Measurements from ENCODE around the gene RNASE8.
"Not testable (repeated sequence)": the region's sequence is repeated elsewhere in the genome, so short reads cannot be mapped to it uniquely, and the experiment has no call there.

Gene RNASE8, protein sequence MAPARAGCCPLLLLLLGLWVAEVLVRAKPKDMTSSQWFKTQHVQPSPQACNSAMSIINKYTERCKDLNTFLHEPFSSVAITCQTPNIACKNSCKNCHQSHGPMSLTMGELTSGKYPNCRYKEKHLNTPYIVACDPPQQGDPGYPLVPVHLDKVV

DNA sequence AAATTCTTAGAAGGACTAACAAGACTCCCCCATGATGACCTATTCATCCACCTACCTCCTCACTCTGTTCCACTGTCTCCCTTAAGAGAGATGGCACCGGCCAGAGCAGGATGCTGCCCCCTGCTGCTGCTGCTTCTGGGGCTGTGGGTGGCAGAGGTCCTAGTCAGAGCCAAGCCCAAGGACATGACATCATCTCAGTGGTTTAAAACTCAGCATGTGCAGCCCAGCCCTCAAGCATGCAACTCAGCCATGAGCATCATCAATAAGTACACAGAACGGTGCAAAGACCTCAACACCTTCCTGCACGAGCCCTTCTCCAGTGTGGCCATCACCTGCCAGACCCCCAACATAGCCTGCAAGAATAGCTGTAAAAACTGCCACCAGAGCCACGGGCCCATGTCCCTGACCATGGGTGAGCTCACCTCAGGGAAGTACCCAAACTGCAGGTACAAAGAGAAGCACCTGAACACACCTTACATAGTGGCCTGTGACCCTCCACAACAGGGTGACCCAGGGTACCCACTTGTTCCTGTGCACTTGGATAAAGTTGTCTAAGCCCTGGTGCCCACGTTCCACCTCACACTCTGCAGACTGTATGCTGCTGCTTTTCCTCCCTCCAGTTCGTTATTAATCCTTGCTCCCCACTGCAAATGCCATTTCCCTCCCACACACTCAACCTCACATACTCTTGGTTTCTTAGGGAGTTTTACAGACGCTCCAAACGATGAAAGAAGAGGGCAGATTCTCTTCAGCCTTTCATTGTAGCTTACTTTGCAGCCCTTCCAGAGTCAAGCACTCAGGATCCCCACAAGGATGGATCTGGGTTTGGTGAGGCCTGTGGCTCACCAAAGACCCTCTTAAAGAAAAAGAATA, at the start of gene RNASE8:
Gene RNASE8 (plus strand): TSS at position 20 of the 873 bp plus-strand sequence. CDS start 71 bp downstream, at position 91.
- DNase-seq: peak; percentile 33 to 77 (median 50)

DNA sequence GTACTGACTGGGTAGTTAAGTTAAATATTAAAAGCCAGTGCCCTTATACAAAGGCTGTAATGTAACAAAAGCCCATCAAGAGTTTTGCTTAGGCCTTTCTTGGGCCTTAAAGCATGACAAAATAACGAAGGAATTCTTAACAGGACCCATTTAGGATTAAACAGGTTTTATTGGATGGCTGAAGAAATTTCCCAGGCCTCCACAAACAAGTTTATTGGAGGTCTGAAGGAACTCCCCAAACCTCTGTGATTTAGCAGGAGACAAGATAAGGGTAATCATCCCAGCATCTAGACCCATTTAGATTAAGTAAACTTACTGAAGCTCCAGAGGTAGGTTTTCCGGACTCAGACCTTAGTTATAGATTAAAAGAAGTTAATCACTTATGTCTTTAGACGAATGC, 47.9 kb upstream of the RNASE8 start:
- DNase-seq: not testable (repeated sequence)

DNA sequence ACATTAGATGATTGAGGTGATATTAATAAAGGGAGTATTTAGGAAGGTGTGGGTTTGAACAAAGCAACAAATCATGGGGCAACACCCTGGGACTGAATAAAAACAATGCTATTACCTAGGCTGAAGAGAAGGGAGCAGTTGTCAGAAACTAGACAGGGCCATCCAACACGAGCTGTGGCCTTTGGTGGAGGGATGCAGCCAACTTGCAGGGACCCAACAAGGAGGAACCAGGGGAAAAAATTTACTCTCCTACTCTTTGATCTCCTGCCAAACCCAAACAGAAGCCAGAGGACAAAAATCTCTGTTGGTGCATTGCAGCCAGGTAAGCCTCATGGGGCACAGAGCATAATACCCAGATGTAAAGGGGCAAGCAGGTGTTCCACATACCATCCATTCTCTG, 46.5 kb upstream of the RNASE8 start:
- DNase-seq: no peak

DNA sequence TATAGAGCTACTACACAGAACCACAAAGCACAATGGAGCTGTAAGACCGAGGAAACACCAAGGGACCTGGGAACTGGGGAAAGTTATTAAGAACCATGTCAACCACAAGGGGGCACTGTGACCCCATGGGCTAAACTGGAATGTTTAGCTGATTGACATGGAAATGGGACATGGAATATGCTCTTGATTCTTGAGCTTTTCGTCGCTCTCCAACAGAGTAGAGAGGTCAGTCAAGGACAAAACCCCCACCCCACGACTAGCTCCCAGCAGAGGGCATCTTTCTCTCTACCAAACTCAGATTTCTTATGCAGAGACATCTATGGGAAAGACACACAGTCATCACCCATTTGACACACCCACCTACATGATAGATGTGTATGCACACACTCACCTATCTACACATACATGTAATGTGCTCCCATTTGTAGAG, 42.8 kb upstream of the RNASE8 start:
- DNase-seq: peak; percentile 88 to 94 (median 94)

- peak; percentile 40 to 50 (median 45) for DNase-seq
Observed at GRCh38 chr14:21015312-21015711, 42.3 kb upstream of the RNASE8 start.

DNA sequence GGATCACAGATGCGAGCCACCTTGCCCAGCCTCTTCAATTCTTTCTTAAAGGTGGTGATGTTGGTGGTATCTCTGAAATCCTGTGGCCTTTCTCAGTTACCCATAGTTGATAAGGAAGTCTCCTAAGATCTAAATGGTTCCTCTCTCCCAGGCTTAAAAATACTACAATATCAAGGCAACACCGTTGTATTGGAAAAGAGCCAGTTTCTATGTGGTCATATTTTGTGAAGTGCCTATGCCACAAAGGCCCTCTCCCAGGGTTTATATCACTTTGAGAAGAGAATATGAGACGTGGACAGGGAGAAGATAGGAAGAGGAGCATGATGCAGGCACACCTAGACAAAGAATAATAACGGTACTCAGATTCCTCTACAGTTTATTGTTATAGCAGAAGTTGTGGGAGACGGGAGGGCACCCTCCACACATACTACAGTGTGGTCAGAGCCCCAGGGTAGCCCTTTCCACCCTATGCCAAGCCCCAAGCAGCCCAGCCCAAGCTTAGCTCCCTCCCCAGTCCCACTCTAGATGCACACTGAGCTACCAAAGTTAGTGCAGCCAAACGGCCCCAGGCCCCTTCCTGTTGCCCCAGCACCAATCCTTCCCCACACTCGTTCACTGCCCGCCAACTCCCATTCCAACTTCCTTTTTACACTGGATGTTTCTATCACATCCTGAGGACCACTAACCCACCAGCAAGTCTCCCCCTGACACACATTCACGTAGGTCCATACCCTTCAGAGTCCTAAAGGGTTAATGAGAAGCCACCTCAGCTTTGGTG, 41.0 kb upstream of the RNASE8 start:
- DNase-seq: no peak

- DNase-seq: peak in 1 of 3 donors; percentile 15
Observed at GRCh38 chr14:21017528-21018245, 39.9 kb upstream of the RNASE8 start.

- no peak for DNase-seq
Observed at GRCh38 chr14:21018286-21018685, 39.3 kb upstream of the RNASE8 start.

DNA sequence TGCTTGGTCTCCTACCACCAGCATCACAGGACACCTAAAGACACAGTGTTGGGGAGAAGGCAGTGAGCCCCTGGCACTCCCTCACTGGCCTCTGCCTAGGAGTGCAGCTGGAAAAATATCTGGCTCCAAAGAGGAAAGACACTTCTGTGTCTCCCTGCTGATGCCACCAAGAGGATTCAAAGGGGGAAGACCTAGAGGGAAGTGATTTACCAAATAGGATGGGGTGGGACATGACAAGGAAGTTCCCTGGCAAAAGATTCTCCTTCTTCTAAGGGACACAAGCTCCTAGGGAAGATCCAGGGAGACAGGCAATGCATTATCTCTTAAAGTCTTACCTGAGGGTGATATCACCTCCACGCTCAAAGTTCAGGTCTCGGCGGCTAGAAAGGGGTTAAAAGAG, 38.8 kb upstream of the RNASE8 start:
- DNase-seq: peak; percentile 39 to 54 (median 49)

GRCh38 chr14:21019366-21019765, 38.3 kb upstream of the RNASE8 start:
- DNase-seq: peak; percentile 64 to 68 (median 65)

DNA sequence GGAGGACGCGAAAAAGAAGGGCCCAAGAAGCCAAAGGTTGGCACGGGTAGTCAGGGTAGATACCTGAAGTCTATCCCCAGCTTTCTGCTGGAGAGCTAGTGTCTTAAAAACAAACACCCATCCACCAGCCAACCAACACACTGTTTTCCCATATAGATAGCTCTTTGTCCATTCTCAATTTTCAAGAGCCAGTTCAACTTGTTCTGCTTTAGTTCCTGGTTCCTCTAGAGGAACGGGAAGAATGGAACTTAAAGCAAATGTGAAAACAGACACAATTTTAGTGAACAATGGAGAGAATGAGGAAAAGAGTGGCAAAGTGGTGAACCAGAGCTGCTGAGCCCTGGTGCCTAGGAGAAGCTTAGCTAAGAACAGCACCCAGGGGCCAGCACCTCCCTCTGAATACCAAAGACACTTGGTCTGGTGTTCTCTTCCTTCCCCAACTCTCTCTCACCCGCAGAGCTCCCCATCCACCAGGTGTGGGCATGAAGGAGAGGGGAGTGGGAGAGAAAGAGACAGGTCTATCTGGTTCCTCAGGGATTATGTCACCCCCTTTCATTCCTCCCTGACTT, 36.6 kb upstream of the RNASE8 start:
- no peak for DNase-seq

DNA sequence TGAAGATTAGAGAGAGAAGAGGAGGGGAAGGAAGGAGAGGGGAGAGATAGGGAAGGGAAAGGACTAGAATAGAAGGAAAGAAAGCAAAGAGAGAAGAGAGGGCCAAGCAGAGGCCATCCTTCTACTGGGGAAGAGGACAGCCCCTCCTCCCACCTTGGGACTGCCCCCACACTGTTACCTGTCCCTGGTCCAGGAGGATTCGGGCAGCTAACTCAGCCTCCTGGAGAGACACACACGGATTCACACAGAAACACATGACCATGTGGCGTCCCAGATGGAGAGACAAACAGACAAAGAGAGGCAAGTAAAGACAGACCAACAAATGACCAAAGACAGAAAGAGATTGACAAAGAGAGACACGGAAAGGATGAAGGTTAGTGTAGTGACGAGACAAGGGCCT, 34.9 kb upstream of the RNASE8 start:
- DNase-seq: no peak

GRCh38 chr14:21023174-21023573, 34.4 kb upstream of the RNASE8 start:
- peak; percentile 53 to 61 (median 59) for DNase-seq

DNA sequence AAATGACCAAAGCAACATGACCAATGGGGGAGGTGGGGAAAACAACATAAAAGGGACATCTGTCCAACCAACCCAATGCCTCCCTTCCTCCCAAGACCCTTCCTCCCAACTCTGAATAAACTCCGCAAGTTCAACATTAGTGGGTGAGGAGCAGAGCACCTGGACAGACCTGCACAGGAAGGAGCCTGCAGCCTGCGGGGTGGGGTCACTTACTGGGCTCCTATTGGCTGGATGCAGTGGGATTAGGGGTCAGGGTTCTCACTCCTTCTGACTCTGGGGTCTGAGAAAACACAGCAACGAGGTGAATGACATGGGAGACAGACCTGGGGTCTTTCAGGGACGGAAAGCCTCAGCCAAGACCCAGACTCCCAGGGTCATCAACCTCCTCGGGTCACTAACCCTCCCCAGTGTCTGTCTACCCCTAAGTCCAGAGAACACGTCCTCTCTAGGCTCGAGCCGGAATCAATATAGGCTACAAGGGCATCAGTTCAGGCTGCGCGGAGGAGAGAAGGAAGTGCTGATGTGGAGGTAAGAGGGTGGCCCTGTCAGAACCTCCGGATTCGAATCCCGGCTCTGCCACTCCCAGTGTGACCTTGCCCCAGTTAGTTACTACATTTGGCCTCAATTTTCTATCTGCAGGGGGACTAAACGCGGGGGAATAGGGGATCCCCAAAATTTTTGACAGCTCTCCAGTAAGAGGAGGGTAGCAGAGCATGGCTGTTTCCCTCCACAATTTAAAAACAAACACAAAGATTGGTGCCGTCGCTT, 33.6 kb upstream of the RNASE8 start:
- DNase-seq: no peak

DNA sequence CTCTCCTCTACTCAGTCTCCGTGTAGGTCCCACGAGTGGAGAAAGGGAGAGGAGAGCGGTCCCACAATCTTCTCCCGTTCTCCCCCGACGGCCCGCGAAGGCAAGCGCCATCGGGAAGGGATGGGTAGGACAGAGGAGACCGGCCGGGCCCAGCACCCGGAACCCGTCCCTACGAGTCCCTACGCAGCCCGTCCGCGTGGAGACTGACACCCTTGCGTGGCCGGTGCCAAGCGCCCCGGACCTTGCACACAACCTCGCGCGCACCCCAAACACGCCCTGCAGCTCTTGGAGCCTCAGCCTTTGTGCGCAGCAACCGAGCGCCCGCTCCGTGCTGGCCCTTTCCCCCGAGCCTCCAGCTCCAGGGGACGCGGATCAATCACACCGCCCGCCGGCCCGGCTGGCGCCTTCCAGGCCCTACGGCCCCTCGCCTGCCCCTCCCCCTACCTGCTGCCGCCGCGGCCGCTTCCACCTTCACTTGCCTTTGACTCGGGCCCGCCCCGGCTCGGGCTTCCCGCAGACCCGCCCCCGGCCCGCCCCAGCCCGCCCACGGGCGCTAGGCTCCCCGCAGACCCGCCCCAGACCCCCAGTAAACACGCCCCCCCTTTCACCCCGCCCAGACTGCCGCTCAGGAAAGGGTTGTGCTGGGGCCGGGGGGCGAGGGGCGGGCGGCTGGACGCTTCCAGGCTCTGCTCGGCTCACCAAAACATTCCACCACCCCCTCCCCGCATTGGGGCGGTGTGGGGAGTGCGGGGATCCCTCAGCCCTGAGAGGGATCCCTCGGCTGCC, 32.8 kb upstream of the RNASE8 start, which contains the start of gene NDRG2:
Gene NDRG2 (minus strand): TSS at position 477 of the 786 bp plus-strand sequence. CDS start 1,746 bp downstream, outside the sequence.
- DNase-seq: peak in 1 of 3 donors; percentile 50

DNA sequence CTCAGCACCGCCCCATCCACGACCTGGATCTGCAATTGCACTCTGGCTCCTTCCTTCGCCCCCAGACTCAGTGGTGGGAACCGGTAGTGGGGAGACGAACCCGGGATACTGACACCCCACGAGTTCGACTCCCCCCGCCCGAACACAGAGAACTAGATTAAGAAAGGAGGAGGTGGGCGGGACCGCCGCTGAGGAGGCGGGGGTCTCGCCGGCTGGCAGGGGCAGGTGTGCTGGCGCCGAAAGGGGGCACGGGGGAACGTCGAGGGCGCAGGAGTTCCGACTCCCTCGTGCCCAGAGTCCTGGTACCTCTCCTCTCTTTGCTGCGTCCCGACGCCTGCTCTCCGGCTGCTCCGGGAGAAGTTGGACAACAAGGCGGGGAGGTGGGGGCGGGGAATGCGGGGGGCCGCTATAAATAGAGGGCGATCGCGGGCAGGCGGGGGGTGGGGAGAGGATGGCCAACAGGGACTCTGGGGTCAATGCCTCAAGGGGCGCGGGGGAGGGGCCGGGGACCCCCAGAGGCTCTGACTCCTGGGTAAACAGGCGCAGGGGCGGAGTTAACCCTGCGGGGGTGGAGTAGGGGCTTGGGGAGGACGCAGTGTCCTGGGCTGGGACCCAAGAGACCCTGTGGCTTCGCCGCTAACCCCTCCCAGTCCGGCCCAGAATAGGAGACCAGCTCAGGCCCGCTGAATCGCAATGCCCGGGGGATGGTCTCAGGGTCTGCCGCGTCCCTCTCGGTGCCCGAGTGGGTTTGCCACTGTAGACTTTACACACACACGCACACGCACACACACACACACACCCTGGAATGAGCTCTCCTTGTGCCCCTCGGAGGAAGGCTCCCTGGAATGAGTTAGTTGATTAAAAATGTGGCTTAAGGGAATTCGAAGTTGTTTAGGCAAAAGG, 32.0 kb upstream of the RNASE8 start:
- DNase-seq: no peak

DNA sequence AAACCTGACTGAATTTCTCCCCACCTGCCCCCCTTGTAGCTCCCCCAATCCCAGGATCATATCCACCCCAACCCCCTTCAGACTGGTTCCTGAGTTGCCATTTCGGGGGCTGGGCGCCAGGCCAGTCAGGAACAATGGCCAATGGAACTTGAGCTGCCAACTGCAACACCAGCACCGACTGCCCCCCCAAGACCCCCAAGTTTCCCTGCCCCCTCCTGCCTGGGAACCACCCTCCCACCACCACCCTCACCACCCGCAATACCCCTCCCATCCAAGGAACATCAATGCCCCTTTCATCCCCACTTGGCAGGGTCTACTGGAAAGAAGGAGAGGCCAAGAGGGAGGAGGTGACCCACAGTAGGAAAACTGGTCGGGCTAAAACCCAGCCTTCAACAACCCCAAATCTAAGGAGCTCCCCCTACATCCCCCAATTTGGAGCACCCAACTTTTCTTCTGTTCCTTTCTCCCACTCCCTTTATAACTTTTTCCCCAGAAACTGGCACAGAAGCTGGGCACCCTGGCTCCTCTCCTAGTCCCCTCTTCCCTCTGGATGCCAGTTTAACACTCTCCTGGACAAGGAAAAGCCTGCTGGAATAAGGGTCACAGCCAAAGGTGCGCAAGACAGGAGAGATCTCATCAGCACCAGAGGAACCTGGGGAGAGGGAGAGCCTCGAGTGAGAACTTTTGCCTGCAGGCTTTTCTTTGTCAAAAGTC, 31.2 kb upstream of the RNASE8 start:
- DNase-seq: no peak

- no peak for DNase-seq
Observed at GRCh38 chr14:21026988-21027315, 30.7 kb upstream of the RNASE8 start.

- no peak for DNase-seq
Observed at GRCh38 chr14:21029917-21030316, 27.7 kb upstream of the RNASE8 start, which contains the start of gene TPPP2. TPPP2 (plus strand) TSS chr14:21030217; CDS start chr14:21030582, 365 bp downstream.

Measured in suppressor macrophage treated with lipopolysaccharide for 1 hour (primary cell).